T-helper 2 cell (primary cell): ENCODE data around the gene SENP6.
"Not testable (repeated sequence)": the region's sequence is repeated elsewhere in the genome, so short reads cannot be mapped to it uniquely, and the experiment has no call there.

ENCODE experiments used
- DNase-seq, 5 experiments: peaks; one replicate each; pipeline versions ENCODE4 v3.0.0 to v3.0.0-alpha.2; 2012 to 2022

The SENP6 gene

DNA sequence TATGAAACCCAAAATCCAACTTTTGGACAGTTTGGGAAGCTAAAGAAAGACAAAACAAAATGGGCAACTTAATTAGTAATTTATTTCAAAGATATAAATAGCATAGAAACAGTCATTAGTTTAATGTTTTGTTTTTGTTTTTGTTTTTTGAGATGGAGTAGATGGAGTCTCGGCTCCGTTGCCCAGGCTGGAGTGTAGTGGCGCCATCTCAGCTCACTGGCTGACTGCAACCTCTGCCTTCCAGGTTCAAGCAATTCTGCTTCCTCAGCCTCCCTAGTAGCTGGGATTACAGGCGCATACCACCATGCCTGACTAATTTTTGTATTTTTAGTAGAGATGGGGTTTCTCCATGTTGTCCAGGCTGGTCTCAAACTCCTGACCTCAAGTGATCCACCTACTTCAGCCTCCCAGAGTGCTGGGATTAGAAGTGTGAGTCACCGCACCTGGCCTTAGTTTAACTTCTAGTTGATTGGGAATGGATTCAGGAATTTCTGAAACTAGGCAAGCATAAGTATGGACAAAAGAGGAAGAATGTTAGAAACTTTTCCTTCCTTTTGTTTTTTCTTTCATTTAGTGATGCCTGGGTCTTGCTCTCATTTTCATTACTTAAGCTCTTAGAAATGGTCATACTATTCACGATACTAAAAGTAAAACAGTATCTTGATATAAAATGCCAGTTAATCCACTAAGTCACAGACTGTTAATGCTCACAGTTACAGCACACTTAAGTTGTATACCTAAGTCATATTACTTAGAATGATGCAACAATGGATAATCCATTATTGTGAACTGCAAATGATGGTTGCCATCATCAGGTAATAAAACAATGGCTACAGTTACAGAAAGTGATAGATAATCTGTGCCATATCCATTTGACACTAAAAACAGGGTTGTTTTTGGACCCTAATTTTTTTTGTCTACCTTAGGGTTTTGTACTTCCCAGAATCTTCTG lies 8.2 kb downstream of the SENP6 start:
- no peak for DNase-seq

DNA sequence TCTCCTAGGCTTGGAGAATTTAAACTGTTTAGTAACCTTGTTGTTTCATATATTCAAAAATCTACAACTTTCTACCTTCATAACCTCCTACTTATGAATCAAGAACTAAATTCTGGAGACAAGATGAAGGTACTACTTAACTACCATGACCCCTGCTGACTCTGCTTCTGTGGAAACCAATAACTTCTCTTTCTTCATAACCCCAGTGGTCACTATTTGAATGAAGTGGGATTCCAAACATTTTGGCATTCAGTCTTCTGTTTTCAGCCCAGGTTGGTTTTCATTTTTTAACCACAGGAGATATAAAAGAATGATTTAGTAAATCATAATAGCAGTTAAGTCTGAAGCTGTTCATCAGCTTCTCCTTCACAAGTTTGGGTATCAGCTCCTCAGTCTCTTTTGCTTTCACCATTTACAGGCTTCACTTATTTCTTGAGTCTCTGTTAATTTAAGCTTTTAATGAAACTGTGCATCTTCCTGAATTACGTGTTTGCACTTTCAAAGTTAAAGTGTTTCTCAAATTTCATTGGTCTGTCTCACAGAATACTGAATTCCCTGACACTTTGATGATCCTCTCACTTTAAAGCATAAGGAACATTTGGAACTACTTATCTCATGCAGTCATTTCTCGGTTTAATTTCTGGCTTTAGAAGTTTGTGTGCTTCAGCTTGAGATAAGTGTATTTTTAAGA lies 9.5 kb downstream of the SENP6 start:
- no peak for DNase-seq

DNA sequence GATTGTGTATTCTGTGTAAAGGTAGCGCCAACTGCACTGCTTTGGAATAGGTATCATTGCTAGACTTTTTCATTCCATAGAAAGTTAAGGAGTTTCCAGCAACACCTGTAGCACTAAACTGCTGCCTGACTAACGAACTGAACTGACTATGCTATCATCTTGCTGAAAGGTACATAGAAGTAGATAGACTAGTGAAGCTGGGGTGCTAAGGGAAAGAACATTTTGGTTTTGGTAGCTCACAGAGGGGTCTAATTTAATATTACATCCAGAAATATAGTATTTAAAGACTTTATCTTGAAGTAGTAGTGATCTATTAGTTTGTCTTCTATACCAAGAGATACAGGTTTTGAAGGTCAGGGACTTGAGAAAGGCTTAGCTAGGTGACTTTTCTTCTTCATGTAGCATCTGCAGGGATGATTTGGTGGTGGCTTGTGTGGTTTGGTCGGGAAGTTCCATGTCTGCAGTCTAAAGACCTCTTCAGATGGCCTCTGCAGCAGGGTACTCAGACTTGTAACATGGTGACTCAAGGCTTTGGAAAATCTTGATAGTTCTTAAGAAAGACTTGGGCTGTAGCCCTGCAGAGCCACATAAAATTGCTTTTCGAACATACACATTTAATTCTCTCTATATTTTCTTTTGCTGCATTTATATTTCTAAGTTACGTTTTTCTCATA lies 10.2 kb downstream of the SENP6 start:
- DNase-seq: peak in 1 of 5 experiments; percentile 42

DNA sequence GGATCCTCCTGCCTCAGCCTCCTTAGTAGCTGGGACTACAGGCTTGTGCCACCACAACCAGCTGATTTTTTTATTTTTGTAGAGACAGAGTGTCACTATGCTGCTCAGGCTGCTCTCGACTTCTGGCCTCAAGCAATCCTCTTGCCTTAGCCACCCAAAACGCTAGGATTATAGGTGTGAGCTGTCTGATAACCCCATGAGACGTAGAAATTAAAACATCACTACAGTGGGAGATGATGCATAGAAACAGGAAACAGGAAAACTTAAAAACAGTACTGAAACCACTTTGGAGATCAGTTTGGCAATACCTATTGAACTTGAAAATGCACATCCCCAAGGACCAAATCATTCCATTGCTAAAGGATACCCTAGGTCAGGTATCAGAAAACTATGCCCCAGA lies 10.8 kb downstream of the SENP6 start:
- DNase-seq: no peak

DNA sequence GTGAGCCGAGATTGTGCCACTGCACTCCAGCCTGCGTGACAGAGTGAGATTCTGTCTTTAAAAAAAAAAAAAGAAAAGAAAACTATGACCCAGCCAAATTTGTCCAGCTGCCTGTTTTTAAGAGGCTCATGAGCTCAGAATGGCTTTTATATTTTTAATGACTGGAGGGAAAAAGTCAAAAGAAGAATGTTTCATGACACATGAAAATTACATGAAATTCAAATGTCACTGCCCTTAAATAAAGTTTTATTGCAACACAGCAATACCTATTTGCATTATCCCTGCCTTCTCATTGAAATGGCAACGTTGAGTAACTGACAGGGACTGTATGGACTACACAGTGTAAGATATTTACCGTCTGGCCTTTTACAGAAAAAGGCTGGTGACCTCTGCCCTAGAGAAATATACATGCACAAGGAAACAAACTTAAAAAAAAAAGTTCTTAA lies 11.4 kb downstream of the SENP6 start:
- no peak for DNase-seq

DNA sequence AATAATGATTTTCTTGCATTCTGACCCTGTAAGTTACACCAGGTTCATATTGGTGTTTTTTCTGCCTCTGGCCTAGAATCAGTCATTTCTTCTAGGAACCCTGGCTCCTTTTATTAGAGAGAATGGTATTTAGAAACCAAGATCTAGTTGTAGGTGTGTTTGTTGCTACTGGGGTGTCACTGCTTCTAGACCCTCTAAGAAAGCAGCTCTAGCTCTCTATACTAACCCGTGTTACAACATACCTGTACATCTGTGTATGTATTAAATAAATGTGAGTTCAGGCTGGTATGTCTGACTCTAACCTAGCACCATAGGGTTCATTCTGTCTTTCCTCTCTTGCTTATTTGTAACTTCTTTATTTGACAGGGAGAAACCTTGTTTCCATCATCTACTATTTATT lies 16.8 kb downstream of the SENP6 start:
- no peak for DNase-seq

DNA sequence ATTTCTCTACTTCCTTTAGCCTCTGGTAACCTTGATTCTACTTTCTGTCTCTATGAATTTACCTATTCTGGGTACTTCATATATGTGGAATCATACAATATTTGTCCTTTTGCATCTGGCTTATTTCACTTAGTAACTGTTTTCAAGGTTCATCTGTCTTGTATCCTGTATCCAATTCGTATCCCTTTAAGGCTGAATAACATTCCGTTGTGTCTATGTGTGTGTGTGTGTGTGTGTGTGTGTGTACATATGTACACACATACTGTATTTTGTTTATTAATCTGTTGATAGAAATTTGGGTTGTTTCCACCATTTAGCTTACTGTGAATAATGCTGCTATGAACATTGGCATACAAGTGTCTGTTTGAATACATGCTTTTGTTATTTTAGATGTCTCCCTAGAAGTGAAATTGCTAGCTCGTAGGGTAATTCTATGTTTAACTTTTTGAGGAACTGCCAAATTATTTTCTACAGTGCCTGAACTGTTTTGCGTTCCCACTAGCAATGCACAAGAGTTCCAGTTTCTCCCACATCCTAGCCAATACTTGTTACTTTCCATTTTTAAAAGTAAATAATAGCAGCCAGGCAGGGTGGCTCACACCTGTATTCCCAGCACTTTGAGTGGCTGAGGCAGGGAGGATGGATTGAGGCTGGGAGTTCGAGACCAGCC lies 17.7 kb downstream of the SENP6 start:
- DNase-seq: no peak

DNA sequence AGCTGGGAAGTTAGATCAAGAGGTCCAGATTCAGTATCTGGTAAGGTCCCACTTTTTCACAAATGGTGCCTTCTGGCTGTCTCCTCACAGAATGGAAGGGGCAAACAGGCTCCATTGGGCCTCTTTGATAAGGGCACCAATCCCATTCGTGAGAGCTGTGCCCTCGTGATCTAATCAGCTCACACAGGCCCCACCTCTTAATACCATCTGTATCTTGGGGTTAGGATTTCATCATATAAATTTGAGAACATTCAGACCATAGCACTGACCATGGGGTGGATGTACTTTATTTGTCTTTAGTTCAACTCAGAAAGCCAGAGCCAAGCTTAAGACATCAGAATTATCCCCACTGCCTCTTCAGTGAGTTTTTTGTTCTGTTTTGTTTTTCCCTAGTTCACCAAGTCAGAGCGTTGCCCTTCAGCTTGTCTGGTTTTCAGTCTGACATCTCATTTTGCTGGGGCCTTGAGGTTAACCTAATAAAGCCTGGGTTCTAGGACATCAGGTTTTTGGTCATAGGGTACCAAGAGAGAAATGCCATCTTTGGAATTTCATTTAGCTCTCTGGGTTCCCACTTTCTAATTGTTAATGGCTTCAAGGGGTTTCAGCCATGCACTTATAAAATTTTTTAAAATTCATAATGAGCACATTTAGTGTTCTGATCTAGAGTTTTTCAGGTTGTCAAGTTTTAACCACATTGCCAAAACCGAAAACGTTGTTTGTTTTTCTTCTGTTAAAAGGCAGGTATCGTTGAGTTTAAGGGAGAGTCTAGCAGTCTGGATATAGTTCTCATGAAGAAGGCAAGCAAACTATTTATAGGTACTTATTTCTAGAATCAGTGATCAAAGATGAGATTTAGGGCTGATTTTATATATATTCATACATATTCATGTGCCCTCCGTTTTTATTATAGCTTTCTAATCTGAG lies 19.0 kb downstream of the SENP6 start:
- DNase-seq: no peak

DNA sequence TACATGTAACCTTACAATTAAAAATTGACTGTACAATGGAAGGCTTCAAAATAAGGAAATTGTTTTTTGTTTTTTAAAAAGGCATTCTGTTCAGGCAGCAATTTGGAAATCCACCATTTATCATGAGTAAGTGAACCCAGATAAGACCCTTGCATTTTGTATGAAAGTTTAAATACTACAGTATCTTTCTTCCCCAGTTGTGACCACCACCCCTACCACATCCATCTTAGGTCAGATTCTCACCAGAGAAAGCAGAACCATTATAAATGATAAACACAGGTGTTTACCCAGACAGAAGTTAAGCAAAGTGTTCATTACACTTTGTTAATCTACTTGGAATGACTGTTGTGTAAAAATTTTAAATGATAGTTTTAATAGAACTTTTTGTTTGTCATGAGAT lies 20.2 kb downstream of the SENP6 start:
- no peak for DNase-seq

DNA sequence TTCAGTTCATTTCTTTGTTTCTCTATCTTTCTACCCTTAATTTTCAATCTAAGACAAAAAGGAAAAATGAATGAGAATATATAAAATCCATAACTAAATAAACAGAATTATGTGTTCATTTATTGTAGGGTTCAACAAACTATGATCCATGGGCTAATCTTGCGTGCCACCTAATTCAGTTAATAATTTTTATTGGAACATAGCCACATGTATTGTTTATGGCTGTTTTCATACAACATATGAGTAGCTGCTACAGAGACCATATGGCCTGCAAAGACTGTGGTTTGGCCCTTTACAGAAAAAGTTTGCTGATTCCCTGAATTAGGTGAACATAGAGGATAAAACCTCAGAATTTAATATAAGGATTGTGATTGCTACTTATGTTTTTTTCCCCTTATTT lies 21.8 kb downstream of the SENP6 start:
- DNase-seq: no peak

DNA sequence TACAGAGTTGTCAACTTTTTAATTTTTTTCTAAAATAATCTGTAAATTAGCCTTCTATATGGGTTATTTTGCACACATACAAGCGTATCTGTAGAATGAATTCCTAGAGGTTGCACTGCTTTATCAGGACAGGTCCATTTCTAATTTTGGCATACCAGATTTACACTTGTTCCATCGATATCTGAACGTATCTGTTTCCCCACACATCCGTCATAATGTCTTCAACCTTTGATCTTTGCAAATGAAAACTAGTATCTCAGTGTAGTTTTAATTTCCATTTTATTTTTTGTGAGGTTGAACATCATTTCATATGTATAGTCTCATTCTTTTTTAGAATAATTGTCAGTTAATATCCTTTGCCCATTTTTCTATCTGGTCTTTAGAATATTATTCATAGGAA lies 22.7 kb downstream of the SENP6 start:
- DNase-seq: no peak

DNA sequence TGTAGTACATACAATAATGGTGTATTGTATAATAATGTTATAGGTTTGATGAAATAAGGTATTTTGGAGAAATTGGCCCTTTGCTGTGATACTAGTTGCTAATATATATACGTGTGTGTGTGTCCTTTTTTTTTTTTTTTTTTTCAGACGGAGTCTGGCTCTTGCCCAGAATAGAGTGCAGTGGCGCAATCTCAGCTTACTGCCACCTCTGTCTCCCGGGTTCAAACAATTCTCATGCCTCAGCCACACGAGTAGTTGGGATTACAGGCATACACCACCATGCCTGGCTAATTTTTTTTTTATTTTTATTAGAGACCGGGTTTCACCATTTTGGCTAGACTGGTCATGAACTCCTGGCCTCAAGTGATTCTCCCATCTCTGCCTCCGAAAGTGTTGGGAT lies 23.3 kb downstream of the SENP6 start:
- DNase-seq: no peak

DNA sequence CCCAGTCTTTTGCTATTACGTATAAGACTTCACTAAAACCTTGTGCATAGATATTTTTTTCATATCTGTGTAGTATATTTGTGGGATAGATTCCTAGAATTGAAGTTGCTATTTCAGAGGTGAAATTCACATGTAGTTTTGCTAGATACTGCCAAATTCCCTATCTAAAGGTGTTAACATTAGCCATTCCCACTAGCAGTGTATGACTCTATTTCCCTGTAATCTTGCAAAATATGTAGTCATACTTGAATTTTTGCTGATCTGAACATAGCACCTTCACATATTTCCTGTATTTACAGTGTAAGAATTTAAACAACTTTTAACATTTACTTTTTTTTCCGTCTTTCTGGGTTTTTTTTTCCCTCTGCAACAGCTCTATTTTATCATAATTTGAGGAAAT lies 24.9 kb downstream of the SENP6 start:
- no peak for DNase-seq

DNA sequence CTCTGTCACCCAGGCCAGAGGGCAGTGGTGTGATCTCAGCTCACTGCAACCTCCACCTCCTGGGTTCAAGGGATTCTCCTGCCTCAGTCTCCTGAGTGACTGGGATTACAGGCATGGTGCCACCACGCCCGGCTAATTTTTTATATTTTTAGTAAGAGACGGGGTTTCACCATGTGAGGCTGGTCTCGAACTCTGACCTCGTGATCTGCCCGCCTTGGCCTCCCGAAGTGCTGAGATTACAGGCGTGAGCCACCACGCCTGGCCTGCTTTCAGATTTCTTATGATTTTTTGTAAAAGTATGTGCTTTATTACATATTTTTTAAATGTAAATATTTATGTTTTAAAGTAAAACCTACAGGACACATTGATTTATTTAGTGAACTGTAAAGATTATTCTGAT lies 26.0 kb downstream of the SENP6 start:
- DNase-seq: not testable (repeated sequence)

DNA sequence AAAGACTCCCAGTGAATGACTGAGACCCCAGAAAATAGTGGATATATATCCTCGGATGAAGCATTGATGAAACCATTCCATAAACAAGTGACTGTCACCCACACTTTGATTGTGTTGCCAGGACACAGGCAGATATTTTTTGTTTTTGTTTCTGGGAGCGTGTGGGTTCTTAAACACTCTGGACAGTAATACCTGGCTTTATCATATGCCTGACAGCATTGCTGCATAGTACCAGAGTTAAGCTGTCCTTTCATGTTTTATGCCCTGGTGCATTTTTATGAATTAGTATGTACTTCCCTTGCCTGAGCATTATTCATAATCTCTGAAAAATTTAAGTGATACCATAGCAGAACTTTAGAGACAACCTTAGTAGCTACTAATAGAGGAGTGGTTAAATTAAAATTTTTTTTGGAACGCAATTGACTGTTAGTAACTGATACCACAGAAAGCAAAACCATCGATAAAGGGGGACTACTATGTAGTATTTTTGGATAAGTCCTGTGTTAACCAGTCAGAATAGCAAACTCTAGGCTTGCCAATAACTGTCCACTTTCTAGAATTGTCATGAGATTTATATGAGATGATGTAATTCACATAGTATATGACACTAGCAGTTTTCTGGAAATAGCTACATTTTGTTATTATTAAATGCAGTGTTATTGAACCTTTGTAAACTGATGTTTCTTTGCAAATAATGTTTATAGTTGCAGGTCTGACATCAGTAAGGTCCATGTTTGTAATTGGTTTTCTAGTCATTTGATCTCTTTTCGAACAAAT lies 30.4 kb downstream of the SENP6 start:
- no peak for DNase-seq

DNA sequence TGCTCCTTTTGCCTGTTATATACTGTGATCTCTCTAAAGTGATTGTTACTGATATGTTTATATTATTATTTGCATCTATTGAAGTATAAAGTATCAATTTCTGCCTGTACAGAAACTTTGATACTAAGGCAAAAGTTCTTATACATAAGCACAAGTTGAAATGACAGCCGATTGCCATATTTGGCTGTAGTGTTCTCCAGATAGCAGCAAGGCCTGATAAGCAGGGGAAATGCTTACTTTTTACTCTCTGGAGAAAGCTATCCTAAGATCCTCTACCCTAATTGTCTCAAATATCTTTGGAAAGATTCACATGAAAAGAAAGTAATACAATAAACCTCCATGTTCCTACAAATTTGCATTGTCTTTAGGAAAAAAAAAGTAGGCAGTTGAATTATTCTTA lies 31.4 kb downstream of the SENP6 start:
- DNase-seq: no peak

DNA sequence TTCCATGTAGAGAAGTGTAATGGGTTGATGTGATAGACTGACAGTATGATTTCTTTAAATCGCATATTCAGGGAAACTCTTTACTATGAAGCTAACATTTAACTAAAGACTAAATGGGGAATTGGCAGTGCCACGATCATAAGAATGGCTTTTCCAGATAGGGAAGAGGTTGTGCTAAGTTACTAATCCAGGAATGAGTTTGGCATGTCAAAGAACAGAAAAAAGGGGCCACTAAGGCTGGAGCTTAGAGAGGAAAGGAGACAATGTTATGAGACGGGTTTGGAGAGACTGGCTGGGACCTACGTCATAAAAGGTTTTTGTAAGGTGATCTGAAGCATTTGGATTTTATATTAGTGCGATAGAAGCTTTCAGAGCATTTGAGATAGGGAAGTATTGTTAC lies 40.6 kb downstream of the SENP6 start:
- DNase-seq: no peak

DNA sequence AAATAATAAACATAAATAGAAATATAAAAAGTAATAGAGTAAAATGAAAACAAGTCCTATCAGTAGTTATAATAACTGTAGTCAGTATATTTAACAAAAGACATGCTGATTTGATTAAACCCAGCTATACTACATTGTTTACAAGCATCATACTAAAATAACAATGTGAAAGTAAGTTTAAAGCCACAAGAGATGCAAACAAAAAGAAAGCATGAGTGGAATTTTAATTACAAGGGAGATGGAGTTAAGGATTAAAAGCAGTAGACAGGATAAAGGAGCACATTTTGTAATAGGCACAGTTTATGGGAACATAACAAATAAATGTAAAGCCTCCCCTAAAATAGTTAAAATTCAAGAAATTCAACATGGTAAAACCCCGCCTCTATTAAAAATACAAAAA lies 41.5 kb downstream of the SENP6 start:
- DNase-seq: no peak

DNA sequence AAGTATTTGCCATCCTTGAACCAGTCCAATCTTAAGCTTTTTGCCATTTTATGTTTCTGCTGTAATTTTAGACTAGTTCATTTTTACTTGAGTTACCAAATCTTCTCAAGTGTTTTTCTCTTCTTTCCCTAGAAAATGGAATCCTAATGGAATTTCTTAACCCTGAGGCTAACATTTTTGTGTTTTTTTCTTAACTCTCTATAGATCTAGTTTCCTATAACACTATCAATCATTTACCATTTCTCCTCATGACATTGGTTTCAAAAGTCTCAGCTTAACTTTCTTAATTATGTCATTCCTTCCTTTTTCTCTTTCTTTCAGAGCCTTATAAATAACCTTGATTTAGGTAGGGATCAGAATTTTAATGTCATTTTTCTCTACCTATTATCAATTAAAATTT lies 54.8 kb downstream of the SENP6 start:
- DNase-seq: no peak

DNA sequence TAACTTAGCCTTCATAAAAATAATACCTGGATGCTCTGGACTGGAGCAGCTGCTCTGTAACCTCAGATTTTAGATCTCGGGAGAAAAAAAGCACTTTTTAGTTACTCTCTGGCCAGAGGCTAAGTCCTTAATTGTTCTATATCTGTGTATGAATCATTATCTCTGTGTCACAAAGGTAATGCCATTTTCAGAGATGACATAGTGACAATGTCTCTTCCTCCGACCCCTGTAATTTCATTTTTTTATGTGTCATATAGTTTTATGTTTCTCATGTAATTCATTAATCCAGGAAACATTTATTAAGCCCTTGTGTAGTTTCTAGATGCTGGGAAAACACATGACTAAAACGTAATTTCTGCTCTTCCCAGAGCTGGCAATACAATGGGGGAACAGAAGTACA lies 55.6 kb downstream of the SENP6 start:
- no peak for DNase-seq

DNA sequence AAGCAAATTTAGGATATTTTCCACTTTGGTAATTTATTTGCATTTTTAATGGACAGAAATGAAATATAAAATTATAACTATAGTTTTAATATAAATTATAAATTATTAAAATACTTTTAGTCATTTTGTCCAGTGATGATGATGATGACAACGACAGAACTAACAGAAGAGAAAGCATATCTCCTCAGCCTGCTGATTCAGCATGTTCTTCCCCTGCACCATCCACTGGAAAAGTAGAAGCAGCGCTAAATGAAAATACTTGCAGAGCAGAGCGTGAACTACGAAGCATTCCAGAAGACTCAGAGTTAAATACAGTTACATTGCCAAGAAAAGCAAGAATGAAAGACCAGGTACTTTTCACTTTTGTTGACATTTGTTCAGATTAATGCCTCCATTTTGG lies 64.9 kb downstream of the SENP6 start:
- no peak for DNase-seq
